CD4-positive, alpha-beta T cell (primary cell): ENCODE measurements around the gene SEC11C. TPM values are rescaled to one million over a fixed set of nuclear protein-coding genes. Genes with fewer than 3 reads are reported as not detected.

Experiments
- ATAC-seq: fragments of 200-7000 bp; cut with Tn5 transposase; one replicate; pipeline ENCODE4 v1.10.0; 2022; ENCODE audit warnings: mild to moderate bottlenecking; ENCODE audit not compliant: poor library complexity
- CTCF ChIA-PET: fragments of 350-600 bp; sonication (Branson Sonifier 250); formaldehyde crosslinking; loops from one replicate; lab custom pipeline; 2021; ENCODE audit warnings: antibody characterized with exemption, inconsistent platforms; lab: Charles Lee
- POLR2A ChIA-PET: fragments of 350-600 bp; sonication (Branson Sonifier 250); formaldehyde crosslinking; loops from one replicate; lab custom pipeline; 2021; ENCODE audit warnings: antibody characterized with exemption, inconsistent platforms; lab: Charles Lee
- DNase-seq, 14 experiments: peaks; one replicate each; pipeline ENCODE4 v3.0.0-alpha.2; 2013 to 2020; ENCODE audit warnings: mixed read lengths in 2 of 14
- H3K27ac ChIP-seq, 2 donors: one replicate each; pipeline versions ENCODE4 v1.5.1 to v1.7.0; 2013; ENCODE audit warnings: low read length in 2 of 2, low read depth in 1 of 2, mild to moderate bottlenecking in 1 of 2
- H3K27me3 ChIP-seq, 2 experiments: 1 replicate in 1 of 2; 2 replicates in 1 of 2; pipeline versions ENCODE4 v1.6.1 to v1.7.0; 2013; ENCODE audit warnings: low read length in 2 of 2, control low read depth in 1 of 2, mild to moderate bottlenecking in 1 of 2, moderate library complexity in 1 of 2; ENCODE audit not compliant: insufficient read depth in 2 of 2, control insufficient read depth in 1 of 2
- H3K36me3 ChIP-seq: one replicate; pipeline ENCODE4 v1.6.1; 2013; ENCODE audit warnings: low read length, control low read depth; ENCODE audit not compliant: insufficient read depth
- H3K4me1 ChIP-seq: one replicate; pipeline ENCODE4 v1.6.1; 2013; ENCODE audit warnings: low read length, control low read depth; ENCODE audit not compliant: insufficient read depth
- H3K4me3 ChIP-seq: one replicate; pipeline ENCODE4 v1.5.1; 2013; ENCODE audit warnings: mild to moderate bottlenecking, low read length, moderate library complexity
- H3K9me3 ChIP-seq, 2 experiments: 1 replicate in 1 of 2; 2 replicates in 1 of 2; pipeline versions ENCODE4 v1.6.1 to v1.7.0; 2013; ENCODE audit warnings: low read length in 2 of 2, mild to moderate bottlenecking in 2 of 2, control low read depth in 1 of 2, moderate library complexity in 1 of 2; ENCODE audit not compliant: control insufficient read depth in 1 of 2, insufficient read depth in 1 of 2
- H3K27ac Mint-ChIP-seq: one replicate; pipeline ENCODE4 v1.8.0; 2020; ENCODE audit warnings: mixed read lengths
- H3K27me3 Mint-ChIP-seq: one replicate; pipeline ENCODE4 v1.8.0; 2021; ENCODE audit warnings: mixed read lengths
- H3K36me3 Mint-ChIP-seq: one replicate; pipeline ENCODE4 v1.8.0; 2021; ENCODE audit warnings: low read depth, mixed read lengths
- H3K4me1 Mint-ChIP-seq: one replicate; pipeline ENCODE4 v1.8.0; 2021; ENCODE audit warnings: low read depth, mixed read lengths
- H3K4me3 Mint-ChIP-seq: one replicate; pipeline ENCODE4 v1.8.0; 2020; ENCODE audit warnings: mild to moderate bottlenecking, mixed read lengths
- H3K9me3 Mint-ChIP-seq: one replicate; pipeline ENCODE4 v1.8.0; 2020; ENCODE audit warnings: mixed read lengths
- intact Hi-C, 2 experiments: fragments of 100-400 bp; cut with DNase I in 1 of 2; cut with micrococcal nuclease in 1 of 2; formaldehyde crosslinking; loops; one replicate each; pipeline versions ENCODE4 v1.15.1 to v1.9.0; 2023 to 2025; cut with DNase I, micrococcal nuclease
- total RNA-seq, 174 experiments: library from RNA in 2 of 174; stranded (reverse) in 2 of 174; gene quantifications; one replicate each; pipeline ENCODE4 v1.2.3 and lab custom pipeline; 2021 to 2026
- TF ChIP-seq, protein P1 (sequence below): fragments of 200-600 bp; IDR thresholded peaks from one replicate; pipeline ENCODE4 v1.8.0; 2022; ENCODE audit warnings: antibody characterized with exemption, mild to moderate bottlenecking

The SEC11C gene
- total RNA-seq, 2 experiments from 2014 or later: 42.0 to 44.1 TPM

DNA sequence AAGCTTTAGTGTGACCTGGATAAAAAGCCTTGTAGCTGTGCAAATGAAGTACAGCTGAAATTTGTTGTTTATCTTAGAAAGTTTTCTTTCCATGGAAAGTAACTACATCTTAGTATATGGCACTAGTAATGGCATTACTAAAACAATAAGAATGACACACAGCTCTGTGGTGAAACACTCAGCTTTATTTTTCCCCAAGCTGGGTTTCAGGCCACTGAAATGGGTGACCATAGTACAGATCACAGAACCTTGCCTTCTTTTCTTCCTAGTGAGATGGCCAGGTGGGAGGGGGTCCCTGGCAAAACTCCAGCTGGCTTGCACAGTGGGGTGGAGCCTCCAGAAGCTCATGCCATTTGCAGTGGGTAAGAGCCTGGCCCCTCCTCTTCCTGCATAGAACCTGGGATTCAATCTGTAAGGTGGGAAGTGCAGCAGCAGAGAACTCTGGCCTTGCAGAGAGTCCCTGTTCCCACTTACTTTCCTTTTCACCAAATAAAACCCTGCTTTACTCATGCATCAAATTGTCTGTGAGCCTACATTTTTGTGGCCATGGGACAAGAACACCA is 62.7 kb downstream of the SEC11C start:
- Histone ChIP-seq H3K36me3 (no peaks in the 10 kb centered on the region), H3K9me3 (no peaks in the 10 kb centered on the region), H3K27me3 (peaks cover 7 to 14% of the 10 kb centered on the region in 2 experiments), H3K27ac (no peak overlapping the region), H3K4me3 (no peak overlapping the region), H3K4me1 (no peaks in the 10 kb centered on the region)
- Mint-ChIP-seq H3K27me3 (peaks cover 47% of the 10 kb centered on the region), H3K36me3 (no peaks in the 10 kb centered on the region), H3K9me3 (no peaks in the 10 kb centered on the region), H3K4me1 (no peaks in the 10 kb centered on the region), H3K4me3 (no peak overlapping the region), H3K27ac (no peak overlapping the region)
- TF ChIP-seq, protein P1, sequence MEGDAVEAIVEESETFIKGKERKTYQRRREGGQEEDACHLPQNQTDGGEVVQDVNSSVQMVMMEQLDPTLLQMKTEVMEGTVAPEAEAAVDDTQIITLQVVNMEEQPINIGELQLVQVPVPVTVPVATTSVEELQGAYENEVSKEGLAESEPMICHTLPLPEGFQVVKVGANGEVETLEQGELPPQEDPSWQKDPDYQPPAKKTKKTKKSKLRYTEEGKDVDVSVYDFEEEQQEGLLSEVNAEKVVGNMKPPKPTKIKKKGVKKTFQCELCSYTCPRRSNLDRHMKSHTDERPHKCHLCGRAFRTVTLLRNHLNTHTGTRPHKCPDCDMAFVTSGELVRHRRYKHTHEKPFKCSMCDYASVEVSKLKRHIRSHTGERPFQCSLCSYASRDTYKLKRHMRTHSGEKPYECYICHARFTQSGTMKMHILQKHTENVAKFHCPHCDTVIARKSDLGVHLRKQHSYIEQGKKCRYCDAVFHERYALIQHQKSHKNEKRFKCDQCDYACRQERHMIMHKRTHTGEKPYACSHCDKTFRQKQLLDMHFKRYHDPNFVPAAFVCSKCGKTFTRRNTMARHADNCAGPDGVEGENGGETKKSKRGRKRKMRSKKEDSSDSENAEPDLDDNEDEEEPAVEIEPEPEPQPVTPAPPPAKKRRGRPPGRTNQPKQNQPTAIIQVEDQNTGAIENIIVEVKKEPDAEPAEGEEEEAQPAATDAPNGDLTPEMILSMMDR: no peak
- no peak for ATAC-seq
- POLR2A ChIA-PET: no interaction called here
- CTCF ChIA-PET: no interaction called here
- DNase-seq: no peak
- intact Hi-C loops: no loop called here

- H3K27me3 ChIP-seq: peaks cover 8 to 9% of the 10 kb centered on the region in 2 experiments
- H3K4me1 ChIP-seq: no peaks in the 10 kb centered on the region
- no peak overlapping the region for H3K4me3 Mint-ChIP-seq
- H3K27me3 Mint-ChIP-seq: peaks cover 24% of the 10 kb centered on the region
- H3K27ac ChIP-seq: no peak overlapping the region
- intact Hi-C loops: no loop called here
- no peak overlapping the region for H3K27ac Mint-ChIP-seq
- POLR2A ChIA-PET: no interaction called here
- TF ChIP-seq, protein P1: no peak
- DNase-seq: no peak
- H3K36me3 ChIP-seq: no peaks in the 10 kb centered on the region
- CTCF ChIA-PET: no interaction called here
- no peaks in the 10 kb centered on the region for H3K9me3 Mint-ChIP-seq
- no peak overlapping the region for H3K4me3 ChIP-seq
- H3K9me3 ChIP-seq: no peaks in the 10 kb centered on the region
- ATAC-seq: no peak
- no peaks in the 10 kb centered on the region for H3K4me1 Mint-ChIP-seq
- no peaks in the 10 kb centered on the region for H3K36me3 Mint-ChIP-seq
Observed at GRCh38 chr18:59207506-59207905, 67.8 kb downstream of the SEC11C start.

Other genes starting within 250 kb of the SEC11C start
- gene GRP, start 80.3 kb downstream of the SEC11C start, total RNA-seq: not detected
- gene RAX, start 133.6 kb downstream of the SEC11C start, total RNA-seq: not detected
- not detected for gene CPLX4, start 178.8 kb downstream of the SEC11C start, total RNA-seq
- 10 to 100 TPM; 23.9 to 26.1 TPM for gene LMAN1, start 219.4 kb downstream of the SEC11C start, total RNA-seq